Large intestine (tissue), 3 donors: ENCODE results near the gene RTN4. TPM values are rescaled to one million over a fixed set of nuclear protein-coding genes. Genes with fewer than 3 reads are reported as not detected.

ENCODE experiments used
- DNase-seq, 2 donors: peaks; one replicate each; pipeline versions ENCODE4 v3.0.0 to v3.0.0-alpha.2; 2013
- H3K27ac ChIP-seq: one replicate; pipeline ENCODE4 v1.5.1; 2013; ENCODE audit warnings: low read length
- H3K27me3 ChIP-seq: 2 replicates; pipeline ENCODE4 v1.6.1; 2013; ENCODE audit warnings: low read length; ENCODE audit not compliant: control insufficient read depth, insufficient read depth
- H3K36me3 ChIP-seq: 2 replicates; pipeline ENCODE4 v1.6.1; 2013; ENCODE audit warnings: low read length; ENCODE audit not compliant: control insufficient read depth, insufficient read depth
- H3K4me1 ChIP-seq: one replicate; pipeline ENCODE4 v1.6.1; 2013; ENCODE audit warnings: low read length; ENCODE audit not compliant: control insufficient read depth, insufficient read depth
- H3K4me3 ChIP-seq: one replicate; pipeline ENCODE4 v1.5.1; 2013; ENCODE audit warnings: low read length
- H3K9me3 ChIP-seq: one replicate; pipeline ENCODE4 v1.6.1; 2013; ENCODE audit warnings: mild to moderate bottlenecking, low read depth, low read length, moderate library complexity; ENCODE audit not compliant: control insufficient read depth
- WGBS: methylation state at CpG from one replicate; pipeline ENCODE4 v1.1.5; 2013; ENCODE audit warnings: low lambda C conversion rate; ENCODE audit not compliant: insufficient coverage; 5-methylcytosine and 5-hydroxymethylcytosine counted together
- polyA plus RNA-seq: library from polyadenylated mRNA; unstranded; fragments of 120-200 nt; gene quantifications from one replicate; pipeline ENCODE4 v1.2.1, GENCODE V29; 2013

Gene RTN4
- polyA plus RNA-seq, 1 donor = 259 TPM

DNA sequence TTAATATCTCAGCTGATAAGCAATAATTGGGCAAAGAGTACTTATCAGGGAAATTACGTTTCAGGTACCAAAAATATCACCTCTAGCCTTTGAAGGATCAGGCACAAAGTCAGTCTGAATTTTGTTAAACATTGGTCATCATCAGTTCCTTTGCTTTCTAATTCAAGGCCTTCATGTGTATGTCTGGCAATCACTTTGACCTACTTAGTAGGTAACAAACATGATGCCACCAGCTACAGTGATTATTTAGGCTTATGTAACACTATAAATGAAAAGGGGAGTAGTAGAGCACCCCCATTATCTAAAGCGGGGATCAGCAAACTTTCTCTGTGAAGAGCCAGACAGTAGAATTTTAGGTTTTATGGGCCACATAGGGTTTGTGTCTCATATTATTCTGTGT is 75.1 kb downstream of the RTN4 start:
- no peak overlapping the region for H3K4me3 ChIP-seq
- WGBS = 100% methylated on average over 1 of the region's 2 CpGs
- H3K27ac ChIP-seq = no peak overlapping the region
- H3K4me1 ChIP-seq = peaks cover 15% of the 10 kb centered on the region
- peaks cover 33% of the 10 kb centered on the region for H3K36me3 ChIP-seq
- DNase-seq = no peak
- H3K9me3 ChIP-seq = peaks cover 6% of the 10 kb centered on the region
- no peaks in the 10 kb centered on the region for H3K27me3 ChIP-seq

DNA sequence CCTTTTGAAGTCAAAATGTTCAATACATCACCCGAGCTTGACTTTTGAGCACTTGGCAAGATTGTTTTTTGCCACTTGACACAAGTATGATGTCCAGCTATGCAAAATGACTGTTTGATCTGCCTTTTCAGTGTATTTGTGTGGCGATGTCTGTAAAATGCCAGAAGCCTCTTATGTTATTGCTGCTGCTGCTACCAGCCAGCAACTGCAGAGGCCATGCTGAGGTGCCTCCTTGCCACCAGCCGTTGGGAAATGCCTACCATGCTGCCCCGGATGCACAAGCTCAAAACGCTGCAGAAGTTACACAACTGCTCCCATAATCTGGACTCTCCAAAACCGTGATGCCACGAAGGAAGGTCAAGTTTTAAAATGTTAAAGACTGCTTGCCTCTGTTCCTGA is 80.3 kb downstream of the RTN4 start:
- WGBS = 100% methylated on average over 1 of the region's 7 CpGs
- Histone ChIP-seq H3K36me3 (peaks cover 49% of the 10 kb centered on the region), H3K9me3 (peaks cover 6% of the 10 kb centered on the region), H3K27me3 (no peaks in the 10 kb centered on the region), H3K4me1 (no peaks in the 10 kb centered on the region), H3K27ac (no peak overlapping the region), H3K4me3 (no peak overlapping the region)
- no peak for DNase-seq

DNA sequence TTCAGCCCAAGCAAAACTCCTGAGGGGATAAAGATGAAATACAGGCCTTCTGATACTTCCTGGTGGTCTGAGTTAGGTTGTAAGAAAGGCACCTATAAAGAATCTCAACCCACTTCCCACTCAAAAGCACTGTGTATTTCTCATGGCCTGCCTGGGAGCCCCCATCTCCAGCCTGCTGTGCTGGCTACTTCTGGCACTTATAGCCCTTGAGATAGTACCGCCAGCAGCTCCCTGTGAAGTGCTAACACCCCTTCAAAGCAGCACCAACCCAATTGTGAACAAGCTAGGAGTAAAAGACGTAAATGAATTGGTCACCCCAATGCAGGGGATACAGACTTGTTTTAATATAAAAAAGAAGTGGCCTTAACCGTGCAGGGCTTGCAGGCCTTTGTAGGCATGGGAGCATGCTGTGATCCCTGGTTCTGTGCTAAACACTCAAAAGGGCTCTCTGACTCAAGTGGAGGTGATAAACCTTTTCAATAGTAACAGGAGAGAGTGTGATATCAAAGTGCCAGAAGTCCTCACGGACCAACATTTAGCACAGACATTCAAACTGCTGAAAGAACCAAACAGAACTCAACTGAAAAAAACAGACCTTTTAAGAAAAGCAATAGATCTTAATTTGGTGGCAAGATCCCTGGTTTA is 80.8 kb downstream of the RTN4 start:
- Histone ChIP-seq H3K27me3 (no peaks in the 10 kb centered on the region), H3K4me3 (no peak overlapping the region), H3K9me3 (peaks cover 6% of the 10 kb centered on the region), H3K4me1 (no peaks in the 10 kb centered on the region), H3K36me3 (peaks cover 47% of the 10 kb centered on the region), H3K27ac (no peak overlapping the region)
- no CpG with 5 or more reads among the region's 4 CpGs for WGBS
- no peak for DNase-seq

DNA sequence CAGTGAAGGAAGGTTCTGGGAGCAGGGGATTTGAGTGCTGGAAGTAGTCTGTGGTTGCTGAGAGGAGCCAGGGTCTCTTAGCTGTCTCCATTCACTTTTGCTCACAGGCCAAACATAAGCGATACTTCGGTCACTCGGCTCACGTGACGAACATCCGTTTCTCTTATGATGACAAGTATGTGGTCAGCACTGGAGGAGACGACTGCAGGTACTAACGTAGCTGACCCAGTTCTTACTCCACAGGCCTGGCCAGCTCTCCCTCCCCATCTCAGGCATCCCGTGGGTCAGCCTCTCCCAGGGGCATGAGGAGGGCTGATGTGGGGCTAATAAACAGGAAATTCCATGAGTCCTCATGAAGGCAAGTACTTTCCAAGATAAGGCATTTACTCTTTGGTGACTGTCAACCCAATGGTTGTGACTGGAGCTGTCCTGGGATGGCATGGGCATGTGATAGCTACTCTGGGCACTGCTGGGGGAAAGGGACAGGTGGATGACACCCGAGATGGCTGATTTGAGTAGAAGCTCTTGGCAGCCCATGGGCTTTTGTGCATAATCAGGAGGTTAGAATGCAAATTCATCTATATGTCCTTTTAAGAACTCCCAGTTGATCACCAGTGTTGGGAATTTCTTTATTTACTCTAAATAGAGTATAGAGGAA is 81.6 kb downstream of the RTN4 start:
- H3K4me3 ChIP-seq = no peak overlapping the region
- H3K27ac ChIP-seq = no peak overlapping the region
- peaks cover 40% of the 10 kb centered on the region for H3K36me3 ChIP-seq
- peaks cover 4% of the 10 kb centered on the region for H3K4me1 ChIP-seq
- peaks cover 6% of the 10 kb centered on the region for H3K9me3 ChIP-seq
- whole genome bisulfite sequencing = 90% methylated on average over 2 of the region's 10 CpGs
- no peaks in the 10 kb centered on the region for H3K27me3 ChIP-seq
- DNase-seq = no peak

DNA sequence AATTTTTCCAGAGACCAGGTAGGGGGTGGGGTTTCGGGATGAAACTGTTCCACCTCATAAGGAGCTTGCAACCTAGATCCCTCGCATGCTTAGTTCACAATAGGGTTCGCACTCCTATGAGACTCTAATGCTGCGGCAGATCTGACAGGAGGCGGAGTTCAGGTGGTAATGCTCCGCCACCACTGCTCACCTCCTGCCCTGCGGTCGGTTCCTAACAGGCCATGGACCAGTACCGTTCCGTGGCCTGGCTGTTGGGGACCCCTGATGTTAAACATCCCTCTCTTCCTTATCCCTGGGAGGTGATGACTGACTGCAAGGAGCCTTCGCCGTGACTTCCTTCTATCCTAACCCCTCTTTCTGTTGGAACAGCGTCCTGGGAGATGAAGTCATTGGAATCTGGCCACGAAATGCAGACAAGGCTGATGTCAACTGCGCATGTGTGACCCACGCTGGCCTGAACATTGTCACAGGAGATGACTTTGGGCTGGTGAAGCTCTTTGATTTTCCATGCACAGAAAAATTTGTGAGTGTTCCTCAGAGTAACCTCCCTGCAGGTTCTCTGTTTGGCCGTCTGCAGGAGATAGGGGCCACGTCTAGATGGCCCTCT is 82.4 kb downstream of the RTN4 start:
- DNase-seq = no peak
- Histone ChIP-seq H3K27ac (no peak overlapping the region), H3K4me3 (no peak overlapping the region), H3K27me3 (no peaks in the 10 kb centered on the region), H3K36me3 (peaks cover 36% of the 10 kb centered on the region), H3K4me1 (peaks cover 10% of the 10 kb centered on the region), H3K9me3 (peaks cover 6% of the 10 kb centered on the region)
- WGBS = no CpG with 5 or more reads among the region's 18 CpGs

DNA sequence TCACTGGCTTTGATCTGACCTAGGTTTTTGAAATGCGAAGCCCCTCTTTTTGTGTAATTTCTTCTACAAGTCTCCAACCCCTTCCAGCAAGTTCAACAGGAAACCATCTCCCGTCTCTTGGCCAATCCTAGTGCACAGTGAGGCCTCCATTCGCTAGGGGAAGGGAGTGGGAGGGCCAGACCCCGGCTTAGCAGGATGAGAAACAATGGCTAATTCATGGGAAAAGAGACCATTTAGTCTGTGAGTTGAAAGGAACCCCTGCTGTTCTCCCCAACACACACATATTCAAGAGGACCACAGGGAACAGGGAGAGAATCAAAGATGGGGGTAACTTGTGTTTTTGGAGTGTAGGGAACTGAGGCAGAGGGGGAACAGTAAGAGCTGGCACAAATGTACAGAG is 83.0 kb downstream of the RTN4 start:
- WGBS = no CpG with 5 or more reads among the region's 4 CpGs
- H3K27ac ChIP-seq = no peak overlapping the region
- no peaks in the 10 kb centered on the region for H3K27me3 ChIP-seq
- no peak for DNase-seq
- H3K4me3 ChIP-seq = no peak overlapping the region
- H3K36me3 ChIP-seq = peaks cover 36% of the 10 kb centered on the region
- H3K4me1 ChIP-seq = peaks cover 16% of the 10 kb centered on the region
- H3K9me3 ChIP-seq = peaks cover 2% of the 10 kb centered on the region

DNA sequence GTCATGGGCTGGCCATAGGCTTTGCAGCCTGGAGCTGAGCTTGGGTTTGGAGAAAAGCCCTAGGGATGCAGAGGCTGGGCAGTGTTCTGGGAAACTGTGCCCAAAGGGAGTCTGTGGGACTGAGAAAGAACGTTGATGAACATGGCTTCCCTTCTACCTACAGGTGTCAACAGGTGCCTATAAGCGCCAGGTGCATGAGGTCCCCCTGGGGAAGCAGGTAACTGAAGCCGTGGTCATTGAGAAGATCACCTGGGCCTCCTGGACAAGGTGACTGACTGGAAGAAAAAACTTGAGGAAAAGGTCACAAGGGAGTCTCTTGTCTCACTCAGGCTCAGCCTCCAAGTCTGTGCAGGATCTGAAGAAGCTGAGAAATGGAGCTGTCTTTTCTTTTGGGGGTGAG is 83.4 kb downstream of the RTN4 start:
- Histone ChIP-seq H3K27me3 (no peaks in the 10 kb centered on the region), H3K36me3 (peaks cover 34% of the 10 kb centered on the region), H3K27ac (no peak overlapping the region), H3K9me3 (no peaks in the 10 kb centered on the region), H3K4me1 (peaks cover 18% of the 10 kb centered on the region), H3K4me3 (no peak overlapping the region)
- 100% methylated on average over 1 of the region's 3 CpGs for WGBS
- DNase-seq = no peak

DNA sequence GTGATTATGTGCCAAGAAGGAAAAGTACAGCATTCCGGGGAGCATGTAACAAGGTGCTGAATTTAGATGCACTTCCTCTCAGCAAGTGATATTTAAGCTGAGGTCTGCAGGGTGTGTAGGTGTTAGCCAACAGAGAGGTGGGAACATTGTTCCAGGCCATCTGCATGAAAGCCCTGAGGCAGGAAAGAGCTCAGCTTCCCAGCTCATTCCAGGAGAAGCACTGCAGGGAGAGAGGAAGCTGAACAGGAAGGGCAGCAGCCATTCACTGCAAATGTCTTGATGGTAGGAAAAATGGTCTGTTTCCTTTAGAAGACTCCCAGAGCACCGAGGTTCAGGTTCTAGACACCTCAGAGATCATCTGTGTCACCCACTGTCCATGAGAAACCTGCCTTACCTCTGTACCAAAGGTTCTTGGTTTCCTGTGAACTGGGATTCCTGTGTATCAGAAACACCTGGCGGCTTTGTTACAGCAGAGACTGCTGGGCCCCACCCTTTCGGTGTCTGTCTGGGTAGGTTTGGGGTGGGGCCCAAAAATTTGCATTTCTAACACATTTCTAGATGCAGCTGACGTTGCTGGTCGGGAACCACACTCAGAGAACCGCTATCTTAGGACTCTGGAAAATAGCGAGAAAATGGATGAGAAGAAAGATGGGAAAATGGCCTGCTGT is 84.0 kb downstream of the RTN4 start:
- Histone ChIP-seq H3K36me3 (peaks cover 31% of the 10 kb centered on the region), H3K9me3 (no peaks in the 10 kb centered on the region), H3K4me1 (peaks cover 18% of the 10 kb centered on the region), H3K27me3 (no peaks in the 10 kb centered on the region), H3K27ac (no peak overlapping the region), H3K4me3 (no peak overlapping the region)
- no peak for DNase-seq
- 84% methylated on average over 2 of the region's 8 CpGs for WGBS

DNA sequence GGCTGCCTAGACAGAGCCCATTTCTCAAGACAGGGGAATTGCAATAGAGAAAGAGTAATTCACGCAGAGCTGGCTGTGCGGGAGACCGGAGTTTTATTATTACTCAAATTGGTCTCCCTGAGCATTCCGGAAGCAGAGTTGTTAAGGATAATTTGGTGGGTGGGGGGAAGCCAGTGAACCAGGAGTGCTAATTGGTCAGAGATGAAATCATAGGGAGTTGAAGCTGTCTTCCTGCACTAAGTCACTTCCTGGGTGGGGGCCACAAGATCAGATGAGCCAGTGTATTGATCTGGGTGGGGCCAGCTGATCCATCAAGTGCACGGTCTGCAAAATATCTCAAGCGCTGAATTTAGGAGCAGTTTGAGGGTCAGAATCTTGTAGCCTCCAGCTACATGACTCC is 84.8 kb downstream of the RTN4 start:
- Histone ChIP-seq H3K4me1 (peaks cover 18% of the 10 kb centered on the region), H3K27ac (no peak overlapping the region), H3K27me3 (no peaks in the 10 kb centered on the region), H3K36me3 (peaks cover 23% of the 10 kb centered on the region), H3K9me3 (no peaks in the 10 kb centered on the region), H3K4me3 (no peak overlapping the region)
- DNase-seq = no peak
- no CpG with 5 or more reads among the region's 6 CpGs for WGBS

DNA sequence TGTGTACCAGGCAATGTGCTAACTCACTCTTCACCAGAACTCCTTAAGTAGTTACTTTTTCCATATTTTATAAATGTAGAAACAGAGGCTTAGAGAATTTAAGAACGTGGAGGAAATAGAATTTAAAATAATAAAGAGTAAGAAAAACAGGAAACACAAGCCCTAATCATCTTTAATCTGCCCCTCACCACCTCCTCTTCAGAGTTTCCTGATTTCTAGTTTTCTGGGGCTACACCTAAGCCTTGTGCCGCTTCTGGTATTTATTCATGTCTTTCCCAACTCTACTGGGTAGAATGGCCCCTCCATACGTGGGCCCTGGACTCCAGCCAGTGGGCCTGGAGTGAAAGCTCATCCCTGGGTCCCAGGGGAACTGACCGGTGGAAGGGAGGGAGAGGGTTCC is 85.4 kb downstream of the RTN4 start:
- H3K4me1 ChIP-seq = peaks cover 18% of the 10 kb centered on the region
- 80% methylated on average over 1 of the region's 4 CpGs for WGBS
- H3K27ac ChIP-seq = no peak overlapping the region
- peaks cover 17% of the 10 kb centered on the region for H3K36me3 ChIP-seq
- H3K27me3 ChIP-seq = no peaks in the 10 kb centered on the region
- H3K9me3 ChIP-seq = no peaks in the 10 kb centered on the region
- no peak overlapping the region for H3K4me3 ChIP-seq
- no peak for DNase-seq
